SW480 (cell line): Measurements from ENCODE around the gene MAGEB17.
A peak's percentile ranks its signal among the peaks of the same experiment; 100 is the strongest.

Source experiments
- DNase-seq: peaks from one replicate; pipeline ENCODE4 v3.0.0-alpha.2; 2016; ENCODE audit warnings: low spot score

MAGEB17 gene

GRCh38 chrX:16210061-16210460 is 42.8 kb downstream of the MAGEB17 start:
- DNase-seq: no peak

DNA sequence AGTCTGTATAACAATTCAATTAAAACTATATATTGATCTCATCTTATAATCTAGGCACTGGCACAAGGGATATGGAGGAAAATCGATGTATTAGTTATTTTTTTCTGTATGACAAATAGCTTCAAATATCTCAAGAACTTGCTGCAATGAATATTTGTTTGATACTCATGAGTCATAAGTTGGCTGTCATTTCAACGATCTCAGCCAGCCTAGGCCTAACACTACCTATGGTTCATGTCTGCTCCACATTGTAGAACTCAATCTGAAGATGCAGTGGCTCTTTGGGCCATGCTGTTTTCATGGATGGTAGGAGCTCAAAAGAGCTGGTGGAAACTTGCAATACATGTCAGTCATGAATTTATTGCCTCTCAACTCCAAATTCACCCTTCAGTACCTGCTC is 44.7 kb downstream of the MAGEB17 start:
- no peak for DNase-seq

DNA sequence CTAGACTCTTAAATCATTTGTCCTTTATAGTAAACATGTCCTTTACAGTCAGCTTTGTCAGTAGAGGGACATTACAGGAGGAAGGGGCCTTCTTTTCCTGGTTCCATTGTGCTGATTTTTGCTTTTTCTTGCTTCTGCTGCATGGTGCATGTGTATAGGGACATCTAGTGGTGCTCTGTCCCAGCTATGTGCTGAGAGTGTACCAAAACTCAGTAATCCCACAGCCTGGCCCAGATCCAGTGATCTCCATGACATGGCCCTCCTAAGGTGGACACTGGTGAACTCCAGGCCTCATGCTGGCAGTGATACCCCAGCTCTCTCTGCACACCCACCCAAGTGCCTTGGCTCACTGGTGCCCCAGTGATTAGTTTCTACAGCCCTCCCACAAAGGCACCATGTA is 45.2 kb downstream of the MAGEB17 start:
- peak; percentile 14 for DNase-seq

DNA sequence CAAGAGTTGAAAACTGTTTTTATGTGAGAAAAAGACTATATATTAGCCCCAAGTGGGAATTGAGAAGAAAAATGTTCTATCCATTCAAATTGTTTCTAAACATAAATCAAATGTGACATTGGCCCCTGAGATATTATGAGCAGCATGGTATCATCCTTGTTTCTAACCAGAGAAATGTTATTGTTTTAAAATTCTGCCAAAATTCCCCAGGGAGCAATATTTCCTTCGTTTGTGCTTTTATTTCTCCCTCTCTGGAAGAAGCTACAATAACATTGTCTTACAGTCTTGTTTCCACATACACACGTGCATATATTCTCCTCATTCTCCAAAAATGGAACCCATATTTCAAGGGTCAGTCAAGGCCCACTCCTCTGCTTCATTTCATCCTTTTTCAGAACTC is 46.7 kb downstream of the MAGEB17 start:
- DNase-seq: no peak

- DNase-seq: no peak
Measured at GRCh38 chrX:16215660-16216059, 48.4 kb downstream of the MAGEB17 start.
